ENCODE data around the gene NPIPA7.
"Not testable (repeated sequence)": the region's sequence is repeated elsewhere in the genome, so short reads cannot be mapped to it uniquely, and the experiment has no call there.

- not testable (repeated sequence) for TF ChIP-seq CTCF (IDR thresholded peaks at IDR 0.05); ZFX (IDR thresholded peaks at IDR 0.05; ENCODE audit: borderline replicate concordance)
Observed at GRCh38 chr16:16404283-16404682, 25.3 kb downstream of the NPIPA7 start.

Measured in 22Rv1 (cell line).